HG03565 (cell line): ENCODE data around the gene AP1B1.

Experiments used
- ATAC-seq: cut with Tn5 transposase; IDR thresholded peaks from one replicate; pipeline ENCODE4 v1.9.1; 2021; ENCODE audit warnings: mild to moderate bottlenecking, moderate library complexity; ENCODE audit not compliant: unreplicated experiment

AP1B1 gene

DNA sequence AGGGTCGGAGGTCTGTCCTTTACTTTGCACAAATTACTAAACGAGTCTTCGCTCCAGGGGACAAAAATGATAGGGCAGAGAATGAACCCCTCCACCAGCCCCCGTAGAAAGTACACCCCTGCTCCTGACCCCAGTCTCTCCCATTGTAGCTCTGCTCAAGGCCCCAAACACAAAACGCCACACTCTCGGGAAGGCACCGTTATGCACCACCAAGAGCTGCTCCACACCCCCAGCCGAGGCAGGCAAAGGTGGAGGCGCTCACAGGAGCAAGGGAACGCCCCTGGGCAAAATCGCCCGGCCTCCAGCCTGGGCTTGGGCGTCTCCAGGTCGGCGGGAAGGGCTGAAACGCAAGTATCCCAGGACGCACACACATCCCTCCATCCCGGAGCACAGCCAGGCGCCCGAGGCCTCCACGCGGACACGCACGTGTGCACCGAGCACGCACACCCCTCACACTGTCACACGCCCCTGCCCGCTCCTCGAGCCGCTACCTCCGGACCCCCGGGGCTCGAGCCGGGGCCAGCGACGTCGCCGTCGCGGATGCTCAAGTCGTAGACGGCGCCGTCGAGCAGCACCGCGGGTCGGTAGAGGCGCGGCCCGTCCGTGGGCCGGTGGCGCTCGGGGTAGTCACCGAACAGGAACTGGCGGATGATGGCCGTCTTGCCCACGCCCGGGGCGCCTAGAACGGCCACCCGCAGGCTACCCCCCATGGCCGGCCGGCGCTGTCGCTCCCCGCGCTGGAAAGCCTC lies 73.7 kb downstream of the AP1B1 start:
- ATAC-seq: no peak

DNA sequence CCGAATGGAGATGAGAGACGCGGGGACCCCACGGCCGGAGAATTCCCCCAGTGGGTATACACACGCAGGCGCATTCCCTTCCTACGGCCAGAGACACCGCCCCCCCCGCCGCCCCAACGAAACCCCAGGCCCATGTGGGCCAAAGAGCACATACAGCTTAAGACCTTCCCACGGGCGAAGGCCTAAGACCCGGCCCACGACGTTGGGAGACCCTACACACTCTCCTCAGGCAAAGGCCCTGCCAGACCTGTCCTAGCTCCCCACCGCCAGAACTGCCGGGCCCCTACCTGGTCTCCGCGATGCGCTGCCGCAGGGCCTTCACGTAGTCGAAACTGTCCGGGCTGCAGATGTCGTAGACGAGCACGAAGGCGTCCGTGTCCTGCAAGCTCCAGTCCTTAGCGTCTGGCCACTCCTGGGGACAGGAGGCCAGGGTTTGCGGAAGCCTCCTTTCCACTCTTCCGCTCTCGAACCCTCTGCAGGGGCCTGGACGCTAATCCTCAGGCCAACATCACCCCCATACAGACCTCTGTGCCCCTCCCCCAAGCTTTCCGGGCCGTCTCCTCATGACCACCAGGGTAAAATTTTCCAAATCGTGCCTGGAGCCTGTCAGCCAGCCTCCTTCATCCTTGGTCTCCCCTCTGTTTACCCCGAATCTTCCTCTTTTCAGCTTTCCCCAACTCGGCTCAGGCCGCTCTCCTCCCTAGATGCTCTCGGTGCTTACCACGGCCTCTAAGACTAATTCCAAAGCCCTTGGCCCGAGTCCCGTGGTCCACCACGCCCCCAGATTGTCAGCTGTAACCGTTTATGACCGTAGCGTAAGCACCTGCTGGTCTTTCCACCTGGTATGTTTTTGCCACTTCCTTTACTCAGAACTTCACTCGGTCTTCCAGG lies 74.5 kb downstream of the AP1B1 start:
- ATAC-seq: no peak

- no peak for ATAC-seq
Observed at GRCh38 chr22:29313126-29313575, 75.2 kb downstream of the AP1B1 start.

- no peak for ATAC-seq
Observed at GRCh38 chr22:29312218-29313125, 75.9 kb downstream of the AP1B1 start.

GRCh38 chr22:29311464-29312217 lies 76.7 kb downstream of the AP1B1 start:
- no peak for ATAC-seq

DNA sequence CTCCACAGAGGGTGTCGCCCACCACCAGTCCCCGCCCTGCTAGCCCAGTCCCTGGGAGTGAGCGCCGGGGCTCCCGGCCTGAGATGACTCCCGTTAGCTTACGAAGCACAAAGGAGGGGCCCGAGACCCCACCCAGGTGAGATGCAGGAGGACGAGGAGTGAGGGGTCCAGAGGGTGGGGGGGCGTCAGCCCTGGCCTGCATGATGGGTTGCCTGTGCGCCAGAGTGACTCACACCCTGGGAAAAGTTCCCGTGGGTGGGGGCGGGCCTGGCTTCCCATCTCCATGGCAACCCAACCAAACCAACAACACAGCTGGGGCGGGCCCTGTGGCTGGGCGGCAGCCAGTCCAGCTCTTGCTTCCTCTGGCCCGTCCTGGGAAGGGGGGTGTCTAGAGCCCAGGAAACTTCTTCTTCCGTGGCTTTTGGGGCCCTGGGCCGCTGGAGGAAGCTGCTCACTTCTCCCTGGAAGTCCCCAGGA lies 77.5 kb downstream of the AP1B1 start:
- ATAC-seq: no peak

DNA sequence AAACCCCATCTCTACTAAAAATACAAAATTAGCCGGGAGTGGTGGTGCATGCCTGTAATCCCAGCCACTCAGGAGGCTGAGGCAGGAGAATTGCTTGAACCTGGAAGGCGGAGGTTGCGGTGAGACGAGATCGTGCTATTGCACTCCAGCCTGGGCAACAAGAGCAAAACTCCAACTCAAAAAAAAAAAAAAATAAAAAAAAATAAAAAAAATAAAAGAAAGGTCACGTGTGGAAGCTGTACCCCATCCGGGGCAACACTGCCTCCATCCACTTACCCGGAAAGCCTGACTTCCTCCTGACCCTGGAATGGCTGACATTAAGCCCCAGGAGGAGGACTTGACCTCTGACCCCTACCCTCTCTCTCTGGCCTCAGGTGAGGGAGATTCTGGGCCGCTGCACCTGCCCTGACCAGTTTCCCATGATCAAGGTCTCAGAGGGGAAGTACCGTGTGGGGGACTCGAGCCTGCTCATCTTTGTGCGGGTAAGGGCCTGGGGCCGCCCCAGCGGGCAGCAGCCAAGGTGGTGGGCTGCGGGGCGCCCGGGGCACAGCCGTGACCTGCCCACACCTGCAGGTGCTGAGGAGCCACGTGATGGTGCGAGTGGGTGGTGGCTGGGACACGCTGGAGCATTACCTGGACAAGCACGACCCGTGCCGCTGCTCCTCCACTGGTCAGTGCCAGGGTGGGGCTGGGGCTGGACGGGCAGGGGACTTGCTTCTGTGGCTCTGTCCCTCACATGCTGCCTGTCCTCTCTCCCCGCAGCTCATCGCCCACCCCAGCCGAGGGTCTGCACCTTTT lies 78.1 kb downstream of the AP1B1 start:
- ATAC-seq: no peak

GRCh38 chr22:29309332-29310064 lies 78.9 kb downstream of the AP1B1 start:
- no peak for ATAC-seq

GRCh38 chr22:29308791-29309262 lies 79.5 kb downstream of the AP1B1 start:
- no peak for ATAC-seq

GRCh38 chr22:29308148-29308790 lies 80.1 kb downstream of the AP1B1 start:
- no peak for ATAC-seq

- no peak for ATAC-seq
Observed at GRCh38 chr22:29307596-29308147, 80.7 kb downstream of the AP1B1 start.

DNA sequence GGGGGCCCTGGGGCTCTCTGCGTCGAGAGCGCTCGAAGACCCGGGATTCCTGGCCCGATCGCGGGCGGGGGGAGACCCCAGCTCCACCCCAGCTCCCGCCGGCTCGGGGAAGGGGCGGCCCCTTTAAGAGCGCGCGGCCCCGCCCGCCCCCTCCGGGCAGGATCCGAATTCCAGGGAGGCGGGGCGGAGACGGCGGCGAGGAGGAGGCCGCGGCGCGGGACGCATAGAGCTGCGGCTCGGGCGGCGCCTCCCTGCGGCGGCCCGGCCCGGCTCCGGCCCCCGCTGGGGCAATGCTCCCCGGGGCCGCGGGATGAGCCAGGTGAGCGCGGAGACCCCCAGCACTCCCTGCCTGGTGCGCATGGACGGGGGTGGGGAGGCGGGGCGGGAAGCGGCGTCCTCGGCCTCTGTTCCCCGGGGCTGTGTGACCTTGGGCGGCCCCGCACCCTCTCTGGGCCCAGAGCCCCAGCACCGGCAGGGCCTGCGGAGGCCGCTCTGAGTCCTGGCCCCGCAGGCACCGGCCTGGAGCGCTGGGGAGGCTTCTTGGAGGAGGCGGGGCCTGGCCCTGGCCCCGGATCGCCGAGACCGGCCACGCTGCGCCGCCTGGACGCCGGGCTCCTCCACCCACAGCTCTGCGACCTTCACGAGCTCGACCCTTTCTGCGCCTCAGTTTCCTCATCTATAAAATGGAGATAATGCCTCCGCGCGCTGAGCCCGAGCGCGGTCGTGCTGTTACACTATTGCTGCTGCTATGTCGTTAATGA lies 81.4 kb downstream of the AP1B1 start:
- ATAC-seq: no peak

DNA sequence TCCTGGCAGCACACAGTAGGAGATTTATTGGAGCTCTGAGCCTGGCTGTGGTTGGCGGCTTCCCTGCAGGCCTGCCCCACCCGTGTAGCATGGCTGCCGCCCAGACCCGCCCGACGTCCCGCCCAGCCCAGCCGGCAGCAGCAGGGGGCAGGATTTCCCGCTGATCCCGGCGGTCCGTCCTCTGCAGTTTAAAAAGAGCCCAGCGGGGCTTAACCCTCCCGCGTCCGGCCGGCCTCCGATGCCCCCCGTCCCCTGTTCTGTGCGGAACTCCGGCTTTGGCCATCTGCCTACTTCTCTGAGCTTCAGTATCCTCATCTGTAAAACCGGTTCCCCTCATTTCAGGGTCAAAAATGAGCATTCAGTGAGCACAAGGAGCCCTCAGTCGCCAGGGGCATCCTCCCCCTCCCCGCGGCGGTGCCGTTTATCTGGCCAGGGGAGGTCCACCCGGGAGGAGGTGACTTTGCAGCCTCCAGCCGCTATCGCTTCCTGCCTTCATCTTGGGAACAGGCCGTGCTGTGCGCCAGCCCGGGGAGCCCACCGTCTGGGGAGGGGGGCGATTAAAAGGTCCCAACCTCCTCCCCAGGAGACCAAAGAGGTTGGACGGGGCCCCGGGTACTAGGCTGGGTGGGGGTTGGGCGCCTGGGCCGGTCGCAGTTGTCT lies 82.1 kb downstream of the AP1B1 start, which contains the start of gene GAS2L1:
TSS of gene GAS2L1 (plus strand) at position 476 of the 660 bp plus-strand sequence. CDS start 1,456 bp downstream, outside the sequence.
- no peak for ATAC-seq

- ATAC-seq: no peak
Observed at GRCh38 chr22:29305836-29306174, 82.6 kb downstream of the AP1B1 start.

DNA sequence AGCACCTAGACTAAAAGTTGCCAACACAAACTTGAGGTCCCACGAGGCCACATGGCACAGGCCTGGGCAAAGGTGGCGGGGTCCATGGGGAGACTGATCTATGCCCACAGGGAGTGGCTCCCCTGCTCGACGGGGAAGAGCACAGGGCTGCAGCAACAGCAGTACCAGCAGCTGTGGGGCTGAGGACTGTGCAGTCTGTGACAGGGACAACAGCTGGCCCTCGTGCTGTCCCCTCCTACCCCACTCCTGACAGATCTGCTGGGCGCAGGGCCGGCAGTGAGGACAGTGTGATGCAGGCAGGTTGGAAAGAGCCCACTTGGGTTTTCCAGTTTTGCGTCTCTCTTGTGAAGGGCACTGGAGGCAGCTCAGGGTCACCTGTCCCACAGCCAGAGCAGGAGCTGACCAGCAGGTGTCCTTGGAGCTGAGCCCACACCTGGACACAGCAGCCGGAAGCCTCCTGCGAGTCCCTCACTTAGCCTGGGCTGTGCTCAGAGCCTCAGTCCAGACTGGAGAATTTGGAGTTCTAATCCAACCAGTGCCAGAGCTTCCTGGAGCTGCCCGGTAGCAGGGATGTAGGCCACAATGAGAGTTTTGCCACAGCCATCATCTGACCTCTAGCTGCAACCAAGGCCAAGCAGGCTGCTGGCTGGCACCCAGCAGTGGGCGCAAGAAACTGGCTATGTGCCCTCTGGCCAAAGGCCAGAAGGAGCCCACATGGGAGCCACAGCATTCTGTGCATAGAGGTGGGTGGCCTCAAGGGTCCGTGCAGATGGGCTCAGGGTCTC lies 85.5 kb downstream of the AP1B1 start:
- no peak for ATAC-seq

- no peak for ATAC-seq
Observed at GRCh38 chr22:29302402-29302680, 86.0 kb downstream of the AP1B1 start.
